Cardiac fibroblast (primary cell): ENCODE data around the gene MCU.

Experiments
- DNase-seq, 2 donors: peaks; one replicate each; pipeline versions ENCODE4 v3.0.0 to v3.0.0-alpha.2; 2010; ENCODE audit warnings: low read depth in 2 of 2
- H3K4me3 ChIP-seq, 2 donors: replicated peaks in 1 of 2; 1 replicate in 1 of 2; 2 replicates in 1 of 2; pipeline ENCODE4 v1.5.1; 2011; ENCODE audit warnings: low read depth in 2 of 2, low read length in 2 of 2, mild to moderate bottlenecking in 2 of 2, moderate library complexity in 1 of 2
- CTCF ChIP-seq: IDR thresholded peaks from one replicate; pipeline ENCODE4 v1.5.1; 2011; ENCODE audit warnings: low read depth, mild to moderate bottlenecking, low read length, inconsistent platforms

MCU gene

GRCh38 chr10:72704117-72704516 lies 12.2 kb downstream of the MCU start:
- no peak for DNase-seq
- no peak overlapping the region for H3K4me3 ChIP-seq
- no peak for TF ChIP-seq CTCF

GRCh38 chr10:72709041-72709440 lies 17.1 kb downstream of the MCU start:
- no peak overlapping the region for H3K4me3 ChIP-seq
- no peak for TF ChIP-seq CTCF
- DNase-seq, result peak in 1 of 2 donors; percentile 83

- no peak for TF ChIP-seq CTCF
- peak in 1 of 2 donors; percentile 70 for DNase-seq
- H3K4me3 ChIP-seq, result no peak overlapping the region
Measured at GRCh38 chr10:72712136-72712535, 20.2 kb downstream of the MCU start.

GRCh38 chr10:72719941-72720592 lies 28.1 kb downstream of the MCU start:
- DNase-seq, result no peak
- H3K4me3 ChIP-seq, result no peak overlapping the region
- no peak for TF ChIP-seq CTCF

- no peak for DNase-seq
- no peak overlapping the region for H3K4me3 ChIP-seq
- no peak for TF ChIP-seq CTCF
Measured at GRCh38 chr10:72720814-72721660, 29.1 kb downstream of the MCU start.

- H3K4me3 ChIP-seq, result no peak overlapping the region
- TF ChIP-seq CTCF, result no peak
- DNase-seq, result no peak
Measured at GRCh38 chr10:72727130-72727529, 35.2 kb downstream of the MCU start.
